COLO829 (cell line): Measurements from ENCODE around the gene PRKAR1B.

ENCODE experiments used
- DNase-seq: peaks from one replicate; pipeline ENCODE4 v3.0.0; 2012; ENCODE audit warnings: low spot score

The PRKAR1B gene

GRCh38 chr7:721619-722248, 5.3 kb downstream of the PRKAR1B start:
- DNase-seq = no peak

GRCh38 chr7:716636-717035, 10.4 kb downstream of the PRKAR1B start:
- DNase-seq = no peak

- no peak for DNase-seq
Observed at GRCh38 chr7:716222-716621, 10.9 kb downstream of the PRKAR1B start.

- no peak for DNase-seq
Observed at GRCh38 chr7:714251-714671, 12.8 kb downstream of the PRKAR1B start.

GRCh38 chr7:713488-714230, 13.4 kb downstream of the PRKAR1B start:
- DNase-seq = no peak

GRCh38 chr7:713139-713457, 14.0 kb downstream of the PRKAR1B start:
- no peak for DNase-seq

GRCh38 chr7:712381-713138, 14.5 kb downstream of the PRKAR1B start:
- no peak for DNase-seq

GRCh38 chr7:711922-712380, 15.1 kb downstream of the PRKAR1B start:
- DNase-seq = no peak

- DNase-seq = no peak
Observed at GRCh38 chr7:711093-711921, 15.8 kb downstream of the PRKAR1B start.

GRCh38 chr7:710161-710560, 16.9 kb downstream of the PRKAR1B start:
- DNase-seq = no peak

- no peak for DNase-seq
Observed at GRCh38 chr7:707296-708000, 19.6 kb downstream of the PRKAR1B start.

- no peak for DNase-seq
Observed at GRCh38 chr7:706721-707120, 20.4 kb downstream of the PRKAR1B start.

- no peak for DNase-seq
Observed at GRCh38 chr7:703049-703448, 24.0 kb downstream of the PRKAR1B start.

GRCh38 chr7:701086-701671, 25.9 kb downstream of the PRKAR1B start:
- DNase-seq = no peak

GRCh38 chr7:699476-700170, 27.5 kb downstream of the PRKAR1B start:
- DNase-seq = no peak

GRCh38 chr7:698515-699475, 28.3 kb downstream of the PRKAR1B start:
- DNase-seq = no peak

GRCh38 chr7:696812-697551, 30.1 kb downstream of the PRKAR1B start:
- DNase-seq = no peak

- no peak for DNase-seq
Observed at GRCh38 chr7:696426-696811, 30.7 kb downstream of the PRKAR1B start.

GRCh38 chr7:693280-693679, 33.8 kb downstream of the PRKAR1B start:
- no peak for DNase-seq
